Measurements from ENCODE around the gene ZNF385D. TPM values are rescaled to one million over a fixed set of nuclear protein-coding genes. Genes with fewer than 3 reads are reported as not detected.

The ZNF385D gene
- total RNA-seq, 3 donors from 2014 or later, result 3.2 to 4.3 (median 3.8) TPM

GRCh38 chr3:21526461-21526860, 224.5 kb downstream of the ZNF385D start:
- DNase-seq (ENCODE audit: low spot score in 2 of 2), result no peak
- H3K9me3 ChIP-seq, result no peaks in the 10 kb centered on the region
- no peak overlapping the region for H3K27ac ChIP-seq
- H3K4me3 ChIP-seq, result no peak overlapping the region
- no peaks in the 10 kb centered on the region for H3K27me3 ChIP-seq
- H3K4me1 ChIP-seq, result no peaks in the 10 kb centered on the region
- no peaks in the 10 kb centered on the region for H3K36me3 ChIP-seq
- TF ChIP-seq POLR2A (IDR thresholded peaks at IDR 0.05), result no peak
- intact Hi-C loops (cut with DNase I; ENCODE audit: low total_unique reads), result no loop called here

- no peak for DNase-seq (ENCODE audit: low spot score in 2 of 2)
- no peak for TF ChIP-seq CTCF (IDR thresholded peaks at IDR 0.05)
- no peak for TF ChIP-seq POLR2AphosphoS5 (IDR thresholded peaks at IDR 0.05)
- TF ChIP-seq POLR2A (IDR thresholded peaks at IDR 0.05), result no peak
- H3K4me3 ChIP-seq, result no peak overlapping the region
- no peaks in the 10 kb centered on the region for H3K36me3 ChIP-seq
- no peak overlapping the region for H3K27ac ChIP-seq
- no peaks in the 10 kb centered on the region for H3K4me1 ChIP-seq
- intact Hi-C loops (cut with DNase I; ENCODE audit: low total_unique reads), result no loop called here
- H3K9me3 ChIP-seq, result no peaks in the 10 kb centered on the region
- no peaks in the 10 kb centered on the region for H3K27me3 ChIP-seq
Measured at GRCh38 chr3:21524133-21524532, 226.9 kb downstream of the ZNF385D start.

- H3K36me3 ChIP-seq, result no peaks in the 10 kb centered on the region
- intact Hi-C loops (cut with DNase I; ENCODE audit: low total_unique reads), result no loop called here
- TF ChIP-seq CTCF (IDR thresholded peaks at IDR 0.05) (no peak), POLR2A (IDR thresholded peaks at IDR 0.05) (no peak), POLR2AphosphoS5 (IDR thresholded peaks at IDR 0.05) (no peak)
- no peak overlapping the region for H3K27ac ChIP-seq
- H3K4me1 ChIP-seq, result no peaks in the 10 kb centered on the region
- no peaks in the 10 kb centered on the region for H3K9me3 ChIP-seq
- H3K27me3 ChIP-seq, result no peaks in the 10 kb centered on the region
- H3K4me3 ChIP-seq, result no peak overlapping the region
- no peak for DNase-seq (ENCODE audit: low spot score in 2 of 2)
Measured at GRCh38 chr3:21520106-21520963, 230.7 kb downstream of the ZNF385D start.

GRCh38 chr3:21517184-21517583, 233.8 kb downstream of the ZNF385D start:
- Histone ChIP-seq H3K27me3 (no peaks in the 10 kb centered on the region), H3K4me3 (no peak overlapping the region)

GRCh38 chr3:21515417-21515816, 235.6 kb downstream of the ZNF385D start:
- Histone ChIP-seq H3K36me3 (no peaks in the 10 kb centered on the region), H3K9me3 (no peaks in the 10 kb centered on the region), H3K27me3 (no peaks in the 10 kb centered on the region), H3K27ac (no peak overlapping the region), H3K4me3 (no peak overlapping the region), H3K4me1 (no peaks in the 10 kb centered on the region)
- no peak for TF ChIP-seq POLR2A (IDR thresholded peaks at IDR 0.05)
- no peak for TF ChIP-seq CTCF (IDR thresholded peaks at IDR 0.05)
- TF ChIP-seq POLR2AphosphoS5 (IDR thresholded peaks at IDR 0.05), result no peak
- intact Hi-C loops (cut with DNase I; ENCODE audit: low total_unique reads), result no loop called here
- no peak for DNase-seq (ENCODE audit: low spot score in 2 of 2)

More at GRCh38 chr3:21517184-21517583, 233.8 kb downstream of the ZNF385D start:
- DNase-seq (ENCODE audit: low spot score in 2 of 2), result no peak
- no peaks in the 10 kb centered on the region for H3K4me1 ChIP-seq
- intact Hi-C loops (cut with DNase I; ENCODE audit: low total_unique reads), result no loop called here
- H3K9me3 ChIP-seq, result no peaks in the 10 kb centered on the region
- no peak for TF ChIP-seq CTCF (IDR thresholded peaks at IDR 0.05)
- TF ChIP-seq POLR2A (IDR thresholded peaks at IDR 0.05), result no peak
- TF ChIP-seq POLR2AphosphoS5 (IDR thresholded peaks at IDR 0.05), result no peak
- H3K27ac ChIP-seq, result no peak overlapping the region
- H3K36me3 ChIP-seq, result no peaks in the 10 kb centered on the region
